AG04450 (cell line): ENCODE results near the gene PFN4. TPM values are rescaled to one million over a fixed set of nuclear protein-coding genes. Genes with fewer than 3 reads are reported as not detected.

Source experiments
- CTCF ChIA-PET: fragments of 300-600, 350-600 bp; formaldehyde crosslinking; extraction: SDS; loops from one replicate; lab custom pipeline; 2022; ENCODE audit warnings: antibody characterized with exemption, inconsistent platforms; lab: Charles Lee
- POLR2A ChIA-PET: fragments of 350-600 bp; formaldehyde crosslinking; extraction: SDS; loops from one replicate; lab custom pipeline; 2021; ENCODE audit warnings: antibody characterized with exemption, inconsistent platforms; lab: Yijun Ruan, JAX
- DNase-seq: peaks from one replicate; pipeline ENCODE4 v3.0.0-alpha.2; 2011; ENCODE audit warnings: low read depth, low spot score
- H3K27ac ChIP-seq: one replicate; pipeline ENCODE4 v1.5.1; 2012; ENCODE audit warnings: low read depth, low read length, control low read depth
- H3K27me3 ChIP-seq: one replicate; pipeline ENCODE4 v1.6.0; 2012; ENCODE audit warnings: low read length; ENCODE audit not compliant: control insufficient read depth, insufficient read depth
- H3K4me3 ChIP-seq: 2 replicates; pipeline ENCODE4 v1.5.1; 2011; ENCODE audit warnings: mild to moderate bottlenecking, low read depth, low read length, control low read depth
- H3K9me3 ChIP-seq: 2 replicates; pipeline ENCODE4 v1.5.1; 2012; ENCODE audit warnings: low read length; ENCODE audit not compliant: control insufficient read depth, insufficient read depth
- polyA plus RNA-seq: library from polyadenylated mRNA; depleted of rRNA; stranded (reverse); fragments of >200 nt; gene quantifications from 2 replicates; pipeline ENCODE4 v1.2.3, GENCODE V29; 2011; rRNA removed
- TF ChIP-seq, protein P1 (sequence below): IDR thresholded peaks from 2 replicates; pipeline ENCODE4 v1.5.1; 2011; ENCODE audit warnings: low read depth, low read length, control low read depth, inconsistent platforms

PFN4 gene
- polyA plus RNA-seq, 1 experiment: 0.52 TPM

- Histone ChIP-seq H3K27ac (no peak overlapping the region), H3K9me3 (no peaks in the 10 kb centered on the region; the same call in 1 of the 2 replicates), H3K4me3 (no peak overlapping the region), H3K27me3 (no peaks in the 10 kb centered on the region)
- TF ChIP-seq, protein P1, sequence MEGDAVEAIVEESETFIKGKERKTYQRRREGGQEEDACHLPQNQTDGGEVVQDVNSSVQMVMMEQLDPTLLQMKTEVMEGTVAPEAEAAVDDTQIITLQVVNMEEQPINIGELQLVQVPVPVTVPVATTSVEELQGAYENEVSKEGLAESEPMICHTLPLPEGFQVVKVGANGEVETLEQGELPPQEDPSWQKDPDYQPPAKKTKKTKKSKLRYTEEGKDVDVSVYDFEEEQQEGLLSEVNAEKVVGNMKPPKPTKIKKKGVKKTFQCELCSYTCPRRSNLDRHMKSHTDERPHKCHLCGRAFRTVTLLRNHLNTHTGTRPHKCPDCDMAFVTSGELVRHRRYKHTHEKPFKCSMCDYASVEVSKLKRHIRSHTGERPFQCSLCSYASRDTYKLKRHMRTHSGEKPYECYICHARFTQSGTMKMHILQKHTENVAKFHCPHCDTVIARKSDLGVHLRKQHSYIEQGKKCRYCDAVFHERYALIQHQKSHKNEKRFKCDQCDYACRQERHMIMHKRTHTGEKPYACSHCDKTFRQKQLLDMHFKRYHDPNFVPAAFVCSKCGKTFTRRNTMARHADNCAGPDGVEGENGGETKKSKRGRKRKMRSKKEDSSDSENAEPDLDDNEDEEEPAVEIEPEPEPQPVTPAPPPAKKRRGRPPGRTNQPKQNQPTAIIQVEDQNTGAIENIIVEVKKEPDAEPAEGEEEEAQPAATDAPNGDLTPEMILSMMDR: no peak
- CTCF ChIA-PET: interaction anchor here (1.3 to 3.4 kb wide), 3 partner anchors 10 to 249 kb away, joined by 5 to 18 read pairs (median 6); partner anchors contain the start of genes ATAD2B and TP53I3
- POLR2A ChIA-PET: no interaction called here
- DNase-seq: no peak
Observed at GRCh38 chr2:24073816-24074215, 49.3 kb downstream of the PFN4 start.

DNA sequence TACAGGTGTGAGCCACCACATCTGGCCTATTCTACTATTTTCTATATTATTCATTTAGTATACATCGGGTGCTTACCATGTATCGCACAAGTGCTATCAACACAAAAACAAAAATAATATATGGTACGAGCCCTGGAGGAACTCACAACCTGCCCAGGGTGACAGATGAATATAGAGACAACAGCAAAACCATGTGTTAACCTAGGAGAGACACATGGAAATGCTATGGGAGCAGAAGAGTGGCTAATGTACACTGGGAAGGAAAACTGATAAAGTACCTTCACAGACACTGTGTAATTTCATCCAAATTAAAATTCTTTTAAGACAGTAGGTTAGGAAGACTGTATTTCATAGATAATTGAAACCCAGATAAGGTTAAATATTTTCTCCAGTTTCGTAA is 50.9 kb downstream of the PFN4 start:
- TF ChIP-seq, protein P1: no peak
- CTCF ChIA-PET: interaction anchor here (1.3 to 3.4 kb wide), 2 partner anchors 12 to 146 kb away, joined by 5 to 18 read pairs; partner anchors contain the start of genes ATAD2B and TP53I3
- no peaks in the 10 kb centered on the region; the same call in 1 of the 2 replicates for H3K9me3 ChIP-seq
- no peak for DNase-seq
- no peaks in the 10 kb centered on the region for H3K27me3 ChIP-seq
- no peak overlapping the region for H3K4me3 ChIP-seq
- POLR2A ChIA-PET: no interaction called here
- H3K27ac ChIP-seq: no peak overlapping the region

DNA sequence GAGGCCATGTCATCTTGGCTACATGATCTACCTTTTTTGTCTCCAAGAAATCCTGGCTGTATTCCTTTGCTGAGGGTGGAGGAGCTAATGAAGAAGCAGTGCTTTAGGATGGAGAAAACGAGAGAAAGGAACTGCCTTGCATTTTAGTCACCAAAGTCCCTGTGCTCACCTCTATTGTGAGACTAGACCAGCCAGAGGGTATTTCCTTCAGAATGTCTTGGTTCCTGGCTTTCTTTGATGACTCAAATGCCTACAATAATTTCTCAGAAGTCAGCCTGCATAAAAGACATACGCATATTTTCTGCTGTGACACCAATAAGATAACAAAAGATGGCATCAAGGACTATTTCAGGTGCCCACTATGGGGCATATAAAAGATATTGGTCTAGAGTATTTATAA is 57.8 kb downstream of the PFN4 start:
- TF ChIP-seq, protein P1: no peak
- ChIA-PET POLR2A (interaction anchor here (1.3 kb wide), 1 partner anchor 18 kb away, joined by 4 read pairs; the partner anchor contains the start of gene WDCP), CTCF (interaction anchor here (0.7 kb wide), 1 partner anchor 19 kb away, joined by 3 read pairs; the partner anchor contains the start of gene TP53I3)
- no peak for DNase-seq
- Histone ChIP-seq H3K27me3 (no peaks in the 10 kb centered on the region), H3K9me3 (no peaks in the 10 kb centered on the region), H3K4me3 (no peak overlapping the region), H3K27ac (no peak overlapping the region)

Other genes with a start within 250 kb of the PFN4 start
- 4.5 and 6.0 TPM in 2 replicates for gene ATAD2B, start 196.2 kb downstream of the PFN4 start, polyA plus RNA-seq
- gene UBXN2A, start 182.9 kb downstream of the PFN4 start, polyA plus RNA-seq: 9.0 and 13.1 TPM in 2 replicates
- gene MFSD2B, start 113.2 kb downstream of the PFN4 start, polyA plus RNA-seq: 0.05 TPM in 1 of 2 replicates, not detected in the other
- 13.6 and 16.1 TPM in 2 replicates for gene WDCP, start 75.9 kb downstream of the PFN4 start, polyA plus RNA-seq
- gene FKBP1B, start 73.6 kb downstream of the PFN4 start, polyA plus RNA-seq: 19.4 and 19.7 TPM in 2 replicates
- gene SF3B6, start 47.0 kb downstream of the PFN4 start, polyA plus RNA-seq: 209 and 272 TPM in 2 replicates
- gene TP53I3, start 38.5 kb downstream of the PFN4 start, polyA plus RNA-seq: 44.6 and 55.2 TPM in 2 replicates
- 4.1 and 7.6 TPM in 2 replicates for gene FAM228B, start 135 bp upstream of the PFN4 start, polyA plus RNA-seq
- 0.05 and 0.07 TPM in 2 replicates for gene FAM228A, start 51.7 kb upstream of the PFN4 start, polyA plus RNA-seq
- 22.4 and 27.3 TPM in 2 replicates for gene ITSN2, start 237.2 kb upstream of the PFN4 start, polyA plus RNA-seq